ENCODE results near the gene SLC49A4. TPM values are rescaled to one million over a fixed set of nuclear protein-coding genes. Genes with fewer than 3 reads are reported as not detected.

SLC49A4 gene
- total and polyA plus RNA-seq, 2 of the 8 experiments (the other 6 are each of a cell fraction or from before 2014, with no cell fraction given) = 9.5 to 10.2 TPM

GRCh38 chr3:122773944-122774509, 20.8 kb upstream of the SLC49A4 start:
- Histone ChIP-seq H3K4ac (replicated peaks; ENCODE audit: insufficient read length, low read depth, low read length) (no peak overlapping the region), H2BK12ac (ENCODE audit: low read depth, low read length) (no peak overlapping the region)
- WGBS, 2 experiments (ENCODE audit: extremely low coverage in 1 of 2, insufficient coverage in 1 of 2, insufficient read length in 1 of 2, insufficient replicate concordance in 2 of 2, low coverage in 1 of 2, low lambda C conversion rate in 2 of 2, missing lambda C conversion rate in 1 of 2) = 78% methylated on average over 3 of the region's 3 CpGs; no CpG with 5 or more reads in 1 of the 2 experiments
- TF ChIP-seq SRF (IDR thresholded peaks at IDR 0.05; ENCODE audit: low read depth, low read length) (no peak), CTCF (IDR thresholded peaks at IDR 0.05; ENCODE audit: control extremely low read depth in 1 of 3, insufficient read depth in 1 of 3, low read depth in 1 of 3, low read length in 3 of 3) (no peak), CTBP2 (IDR thresholded peaks at IDR 0.05; ENCODE audit: borderline replicate concordance, insufficient read depth, insufficient read length, low read length) (no peak), RBBP5 (IDR thresholded peaks at IDR 0.05; ENCODE audit: borderline replicate concordance, low read depth, low read length) (no peak), SIX5 (IDR thresholded peaks at IDR 0.05; ENCODE audit: low read depth, low read length) (no peak), TAF1 (IDR thresholded peaks at IDR 0.05; ENCODE audit: low read depth, low read length) (no peak), BACH1 (IDR thresholded peaks at IDR 0.05; ENCODE audit: low read length) (no peak), JUND (IDR thresholded peaks at IDR 0.05; ENCODE audit: low read length) (no peak), JUN (IDR thresholded peaks at IDR 0.05; ENCODE audit: low read depth, low read length) (no peak), KDM5A (IDR thresholded peaks at IDR 0.05; ENCODE audit: low read length) (no peak), SP1 (IDR thresholded peaks at IDR 0.05; ENCODE audit: low read depth, low read length) (no peak), SIRT6 (IDR thresholded peaks at IDR 0.05; ENCODE audit: low read length) (no peak)

More at GRCh38 chr3:122773944-122774509, 20.8 kb upstream of the SLC49A4 start:
- no peak overlapping the region for H3K4me3 ChIP-seq (ENCODE audit: extremely low read depth in 1 of 4, insufficient read depth in 2 of 4, low read depth in 3 of 4, low read length in 4 of 4)
- no peak overlapping the region for H3K27ac ChIP-seq (ENCODE audit: low read depth, low read length)
- H3K79me1 ChIP-seq (ENCODE audit: low read depth, low read length) = no peaks in the 10 kb centered on the region
- no peak overlapping the region for H4K8ac ChIP-seq (ENCODE audit: extremely low read depth, insufficient read depth, low read length)
- peaks cover 0 to 4% (median under 1%) of the 10 kb centered on the region in 4 experiments; a peak in 2 of 7 replicates for H3K4me1 ChIP-seq (replicated peaks in 1 of 4; ENCODE audit: control insufficient read depth in 3 of 4, insufficient read depth in 4 of 4, low read length in 3 of 4)
- no peaks in the 10 kb centered on the region; a peak in 2 of 8 replicates for H3K36me3 ChIP-seq (ENCODE audit: control insufficient read depth in 2 of 4, insufficient read depth in 4 of 4, low read length in 3 of 4)
- no peak overlapping the region for H3K4me2 ChIP-seq (ENCODE audit: insufficient read depth in 1 of 2, low read depth in 2 of 2, low read length in 2 of 2)
- H3K27me3 ChIP-seq (replicated peaks in 1 of 4; ENCODE audit: control insufficient read depth in 3 of 4, extremely low read depth in 1 of 4, insufficient read depth in 3 of 4, low read length in 3 of 4) = no peaks in the 10 kb centered on the region
- H3K9ac ChIP-seq (replicated peaks in 1 of 4; ENCODE audit: extremely low read depth in 1 of 4, low read depth in 3 of 4, low read length in 3 of 4) = no peak overlapping the region
- DNase-seq (ENCODE audit: low read depth in 1 of 2, low spot score in 2 of 2) = no peak
- no peak for FAIRE-seq
- H3K79me2 ChIP-seq (ENCODE audit: control insufficient read depth in 1 of 2, insufficient read depth in 2 of 2, low read length in 2 of 2) = no peaks in the 10 kb centered on the region
- no peak overlapping the region for H3K18ac ChIP-seq (ENCODE audit: extremely low read depth, low read length)
- H2BK15ac ChIP-seq (ENCODE audit: low read length) = no peak overlapping the region
- H2BK5ac ChIP-seq (ENCODE audit: low read depth, low read length) = no peak overlapping the region
- H2BK120ac ChIP-seq (replicated peaks; ENCODE audit: low read depth, low read length) = no peak overlapping the region
- no peaks in the 10 kb centered on the region for H4K20me1 ChIP-seq (replicated peaks in 1 of 2; ENCODE audit: control insufficient read depth in 1 of 2, insufficient read depth in 2 of 2, low read length in 2 of 2)
- H4K5ac ChIP-seq (ENCODE audit: insufficient read length, low read depth, low read length) = no peak overlapping the region
- H2BK20ac ChIP-seq (ENCODE audit: low read length) = no peak overlapping the region
- H2AK5ac ChIP-seq (ENCODE audit: low read depth, low read length) = no peak overlapping the region
- H4K91ac ChIP-seq (replicated peaks; ENCODE audit: insufficient read length, low read length) = no peak overlapping the region
- POLR2A ChIA-PET (ENCODE audit: partially characterized antibody) = interaction anchor here (0.8 to 1.3 kb wide), 3 partner anchors 13 to 20 kb away, joined by 3 to 5 read pairs (median 3); partner anchors contain the start of gene HSPBAP1
- H3K14ac ChIP-seq (ENCODE audit: insufficient read length) = no peak overlapping the region
- no peaks in the 10 kb centered on the region; the same call in 1 of the 2 replicates for H3K23me2 ChIP-seq (ENCODE audit: low read depth, low read length)
- H3K56ac ChIP-seq (replicated peaks; ENCODE audit: insufficient read length, low read depth, low read length) = no peak overlapping the region
- H3K23ac ChIP-seq (ENCODE audit: insufficient read length) = no peak overlapping the region
- H2AFZ ChIP-seq (ENCODE audit: low read length) = no peak overlapping the region
- H3K9me3 ChIP-seq (ENCODE audit: insufficient read depth in 2 of 2, low read depth in 1 of 2, low read length in 1 of 2) = no peaks in the 10 kb centered on the region
- CTCF ChIA-PET (ENCODE audit: partially characterized antibody) = interaction anchor here (0.6 to 1.9 kb wide), 11 partner anchors 11 to 380 kb away, joined by 3 to 8 read pairs (median 3); no protein-coding TSS in a partner anchor

Data from H1 (cell line).